Gastroesophageal sphincter (tissue), 3 donors: ENCODE data around the gene TNFRSF18.

Source experiments
- POLR2AphosphoS5 ChIP-seq: sonication (generic); formaldehyde crosslinking; IDR thresholded peaks from one replicate; pipeline ENCODE4 v1.6.1; 2017; ENCODE audit warnings: antibody characterized with exemption
- TF ChIP-seq, protein P1 (sequence below), 4 experiments: fragments of 200-600 bp in 2 of 4; fragments of 450-650 bp in 2 of 4; sonication (generic) in 1 of 4; IDR thresholded peaks; one replicate each; pipeline ENCODE4 v1.5.1; 2017 to 2019; ENCODE audit warnings: antibody characterized with exemption in 4 of 4, mild to moderate bottlenecking in 2 of 4, moderate library complexity in 2 of 4

DNA sequence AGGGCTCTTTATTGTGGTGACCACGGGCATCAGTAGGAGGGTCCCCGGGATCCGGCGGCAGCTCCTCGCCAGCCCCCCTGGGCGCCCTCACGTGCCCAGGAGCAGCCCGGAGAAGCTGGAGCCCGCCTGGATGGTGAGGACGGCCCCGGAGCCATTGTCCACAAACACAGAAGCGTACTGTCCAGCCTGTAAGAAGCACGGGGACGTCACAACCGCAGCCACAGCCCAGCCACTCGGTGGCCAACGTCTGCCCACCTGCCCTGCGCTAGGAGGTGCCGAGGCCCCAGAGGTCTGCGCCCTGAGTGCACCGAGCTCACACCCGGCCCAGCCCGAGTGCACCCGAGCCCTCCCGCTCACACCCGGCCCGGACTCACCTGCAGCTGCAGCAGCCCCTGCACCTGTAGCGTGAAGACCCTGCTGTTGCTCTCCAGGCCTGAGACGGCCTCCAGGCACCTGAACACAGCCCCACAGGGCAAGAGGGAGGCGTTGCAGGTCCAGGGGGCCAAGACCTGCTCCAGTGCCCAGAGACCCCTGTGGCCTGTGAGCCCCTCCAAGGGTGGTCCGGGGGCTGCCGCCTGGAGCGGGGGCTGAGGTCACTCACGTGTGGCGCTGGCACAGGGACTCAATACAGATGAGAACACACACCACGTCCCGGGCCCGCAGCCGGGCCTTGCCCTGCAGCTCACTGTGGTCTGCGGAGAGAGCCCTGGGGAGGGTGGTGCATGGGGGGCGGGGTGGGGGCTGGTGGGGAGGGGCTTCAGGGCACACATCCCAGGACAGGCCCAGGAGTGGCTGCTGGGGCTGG lies 36.3 kb upstream of the TNFRSF18 start:
- TF ChIP-seq POLR2AphosphoS5: no peak
- TF ChIP-seq, protein P1, sequence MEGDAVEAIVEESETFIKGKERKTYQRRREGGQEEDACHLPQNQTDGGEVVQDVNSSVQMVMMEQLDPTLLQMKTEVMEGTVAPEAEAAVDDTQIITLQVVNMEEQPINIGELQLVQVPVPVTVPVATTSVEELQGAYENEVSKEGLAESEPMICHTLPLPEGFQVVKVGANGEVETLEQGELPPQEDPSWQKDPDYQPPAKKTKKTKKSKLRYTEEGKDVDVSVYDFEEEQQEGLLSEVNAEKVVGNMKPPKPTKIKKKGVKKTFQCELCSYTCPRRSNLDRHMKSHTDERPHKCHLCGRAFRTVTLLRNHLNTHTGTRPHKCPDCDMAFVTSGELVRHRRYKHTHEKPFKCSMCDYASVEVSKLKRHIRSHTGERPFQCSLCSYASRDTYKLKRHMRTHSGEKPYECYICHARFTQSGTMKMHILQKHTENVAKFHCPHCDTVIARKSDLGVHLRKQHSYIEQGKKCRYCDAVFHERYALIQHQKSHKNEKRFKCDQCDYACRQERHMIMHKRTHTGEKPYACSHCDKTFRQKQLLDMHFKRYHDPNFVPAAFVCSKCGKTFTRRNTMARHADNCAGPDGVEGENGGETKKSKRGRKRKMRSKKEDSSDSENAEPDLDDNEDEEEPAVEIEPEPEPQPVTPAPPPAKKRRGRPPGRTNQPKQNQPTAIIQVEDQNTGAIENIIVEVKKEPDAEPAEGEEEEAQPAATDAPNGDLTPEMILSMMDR (IDR thresholded peaks at IDR 0.05): no peak
